Body of pancreas (tissue), 4 donors: ENCODE results near the gene ISM2. TPM values are rescaled to one million over a fixed set of nuclear protein-coding genes. Genes with fewer than 3 reads are reported as not detected.

ENCODE experiments used
- ATAC-seq: fragments of 150-250 bp; one replicate; pipeline ENCODE4 v1.9.1; 2016
- DNase-seq, 4 donors: peaks; one replicate each; pipeline ENCODE4 v3.0.0-alpha.2; 2019
- H3K27ac ChIP-seq, 4 donors: fragments of 200-600 bp; sonication (generic); 1 replicate in 3 of 4; 2 replicates in 1 of 4; pipeline versions ENCODE4 v1.5.1 to v1.6.1; 2016 to 2019; ENCODE audit warnings: mild to moderate bottlenecking in 1 of 4, mixed read lengths in 1 of 4, moderate library complexity in 1 of 4
- H3K27me3 ChIP-seq, 2 donors: fragments of 200-600 bp; sonication (generic); one replicate each; pipeline ENCODE4 v1.6.0; 2016; ENCODE audit warnings: mild to moderate bottlenecking in 1 of 2
- H3K36me3 ChIP-seq, 2 donors: fragments of 200-600 bp; sonication (generic); replicated peaks in 1 of 2; 2 replicates each; pipeline ENCODE4 v1.5.1; 2016; ENCODE audit warnings: low read depth in 2 of 2; ENCODE audit not compliant: insufficient read depth in 1 of 2
- H3K4me1 ChIP-seq: fragments of 200-600 bp; sonication (generic); one replicate; pipeline ENCODE4 v1.6.0; 2016
- H3K4me3 ChIP-seq, 2 donors: fragments of 200-600 bp; sonication (generic); 1 replicate in 1 of 2; 2 replicates in 1 of 2; pipeline ENCODE4 v1.5.1; 2016 to 2019
- H3K9me3 ChIP-seq, 3 donors: fragments of 200-600 bp; sonication (generic); 1 replicate in 2 of 3; 2 replicates in 1 of 3; pipeline ENCODE4 v1.5.1; 2016
- POLR2A ChIP-seq, 3 donors: fragments of 450-650 bp; IDR thresholded peaks; one replicate each; pipeline ENCODE4 v1.6.1; 2016; ENCODE audit warnings: antibody characterized with exemption in 3 of 3, mild to moderate bottlenecking in 2 of 3
- WGBS, 2 donors: methylation state at CpG; one replicate each; pipeline ENCODE4 v1.1.5; 2017; 5-methylcytosine and 5-hydroxymethylcytosine counted together
- intact Hi-C: fragments of 100-400 bp; cut with DNase I; formaldehyde crosslinking; loops from one replicate; pipeline ENCODE4 v1.15.1; 2023
- total RNA-seq, 2 donors: library from RNA; depleted of rRNA; stranded (reverse); fragments of >200 nt; gene quantifications; one replicate each; pipeline ENCODE4 v1.1.0, GENCODE V29; 2016
- TF ChIP-seq, protein P1 (sequence below), 7 experiments: fragments of 450-650 bp in 4 of 7; fragments of 200-600 bp in 3 of 7; sonication (generic) in 3 of 7; IDR thresholded peaks; one replicate each; pipeline ENCODE4 v1.5.1; 2016 to 2019; ENCODE audit warnings: antibody characterized with exemption in 7 of 7

Gene ISM2
- total RNA-seq, 2 donors from 2014 or later, result not detected

GRCh38 chr14:77439861-77440260, 58.8 kb downstream of the ISM2 start:
- Histone ChIP-seq H3K4me3 (no peak overlapping the region), H3K36me3 (peaks cover 8 to 23% of the 10 kb centered on the region in 2 donors), H3K27ac (no peak overlapping the region), H3K4me1 (no peaks in the 10 kb centered on the region), H3K9me3 (no peaks in the 10 kb centered on the region), H3K27me3 (no peaks in the 10 kb centered on the region)
- TF ChIP-seq, protein P1, sequence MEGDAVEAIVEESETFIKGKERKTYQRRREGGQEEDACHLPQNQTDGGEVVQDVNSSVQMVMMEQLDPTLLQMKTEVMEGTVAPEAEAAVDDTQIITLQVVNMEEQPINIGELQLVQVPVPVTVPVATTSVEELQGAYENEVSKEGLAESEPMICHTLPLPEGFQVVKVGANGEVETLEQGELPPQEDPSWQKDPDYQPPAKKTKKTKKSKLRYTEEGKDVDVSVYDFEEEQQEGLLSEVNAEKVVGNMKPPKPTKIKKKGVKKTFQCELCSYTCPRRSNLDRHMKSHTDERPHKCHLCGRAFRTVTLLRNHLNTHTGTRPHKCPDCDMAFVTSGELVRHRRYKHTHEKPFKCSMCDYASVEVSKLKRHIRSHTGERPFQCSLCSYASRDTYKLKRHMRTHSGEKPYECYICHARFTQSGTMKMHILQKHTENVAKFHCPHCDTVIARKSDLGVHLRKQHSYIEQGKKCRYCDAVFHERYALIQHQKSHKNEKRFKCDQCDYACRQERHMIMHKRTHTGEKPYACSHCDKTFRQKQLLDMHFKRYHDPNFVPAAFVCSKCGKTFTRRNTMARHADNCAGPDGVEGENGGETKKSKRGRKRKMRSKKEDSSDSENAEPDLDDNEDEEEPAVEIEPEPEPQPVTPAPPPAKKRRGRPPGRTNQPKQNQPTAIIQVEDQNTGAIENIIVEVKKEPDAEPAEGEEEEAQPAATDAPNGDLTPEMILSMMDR (IDR thresholded peaks at IDR 0.05), result no peak
- TF ChIP-seq POLR2A (IDR thresholded peaks at IDR 0.05), result no peak
- intact Hi-C loops, result no loop called here
- WGBS, 2 donors, result 91 to 92% methylated on average over 4 of the region's 4 CpGs
- ATAC-seq, result no peak
- no peak for DNase-seq

DNA sequence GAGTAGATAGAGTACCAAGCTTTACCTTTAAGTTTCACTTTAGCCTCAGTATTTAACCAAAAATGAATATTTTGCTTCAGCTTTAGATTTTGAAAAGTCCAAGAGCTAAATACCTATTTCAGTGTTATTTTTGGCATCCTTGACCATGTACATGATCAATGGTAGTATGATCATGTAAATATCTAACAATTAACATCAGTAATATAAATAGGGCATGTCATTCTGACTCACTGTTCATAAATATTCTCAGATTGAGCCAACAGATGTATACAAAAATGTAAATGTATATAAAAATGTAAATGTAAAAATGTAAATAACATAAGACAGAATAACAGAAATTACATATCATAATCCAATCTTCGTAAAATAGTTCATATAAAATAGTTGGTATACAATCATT, 60.0 kb downstream of the ISM2 start:
- peaks cover 8 to 30% of the 10 kb centered on the region in 2 donors for H3K36me3 ChIP-seq
- ATAC-seq, result no peak
- WGBS, 2 donors, result 91 to 93% methylated on average over 1 of the region's 1 CpG

GRCh38 chr14:77436042-77436441, 62.6 kb downstream of the ISM2 start:
- H3K27me3 ChIP-seq, result no peaks in the 10 kb centered on the region
- H3K36me3 ChIP-seq, result peaks cover 0 to 32% of the 10 kb centered on the region in 2 donors
- H3K4me3 ChIP-seq, result no peak overlapping the region
- intact Hi-C loops, result no loop called here
- no peaks in the 10 kb centered on the region for H3K4me1 ChIP-seq
- DNase-seq (no peak), ATAC-seq (no peak)
- no peaks in the 10 kb centered on the region for H3K9me3 ChIP-seq
- TF ChIP-seq, protein P1 (IDR thresholded peaks at IDR 0.05), result no peak
- no peak for TF ChIP-seq POLR2A (IDR thresholded peaks at IDR 0.05)
- H3K27ac ChIP-seq, result no peak overlapping the region
- WGBS, 2 donors, result 96 to 97% methylated on average over 3 of the region's 3 CpGs

More for the DNA sequence above, 60.0 kb downstream of the ISM2 start:
- intact Hi-C loops, result no loop called here
- no peaks in the 10 kb centered on the region for H3K27me3 ChIP-seq
- TF ChIP-seq, protein P1 (IDR thresholded peaks at IDR 0.05), result no peak
- TF ChIP-seq POLR2A (IDR thresholded peaks at IDR 0.05), result no peak
- H3K27ac ChIP-seq, result no peak overlapping the region
- no peak overlapping the region for H3K4me3 ChIP-seq
- H3K4me1 ChIP-seq, result no peaks in the 10 kb centered on the region
- no peaks in the 10 kb centered on the region for H3K9me3 ChIP-seq
- no peak for DNase-seq

GRCh38 chr14:77426396-77426795, 72.2 kb downstream of the ISM2 start:
- ATAC-seq, result no peak
- TF ChIP-seq, protein P1 (IDR thresholded peaks at IDR 0.05), result no peak
- Histone ChIP-seq H3K9me3 (no peaks in the 10 kb centered on the region), H3K4me1 (no peaks in the 10 kb centered on the region), H3K27ac (no peak overlapping the region), H3K27me3 (no peaks in the 10 kb centered on the region), H3K36me3 (peaks cover 0 to 43% of the 10 kb centered on the region in 2 donors), H3K4me3 (no peak overlapping the region)
- WGBS, 2 donors, result 88 to 95% methylated on average over 3 of the region's 3 CpGs
- no peak for DNase-seq
- intact Hi-C loops, result no loop called here

- DNase-seq (no peak), ATAC-seq (no peak)
- no peaks in the 10 kb centered on the region for H3K27me3 ChIP-seq
- no peak overlapping the region for H3K4me3 ChIP-seq
- 92% methylated on average over 3 of the region's 3 CpGs for WGBS, 2 donors
- H3K27ac ChIP-seq, result no peak overlapping the region
- TF ChIP-seq, protein P1 (IDR thresholded peaks at IDR 0.05), result no peak
- no peak for TF ChIP-seq POLR2A (IDR thresholded peaks at IDR 0.05)
- H3K36me3 ChIP-seq, result peaks cover 0 to 42% of the 10 kb centered on the region in 2 donors
- no peaks in the 10 kb centered on the region for H3K9me3 ChIP-seq
- H3K4me1 ChIP-seq, result no peaks in the 10 kb centered on the region
- intact Hi-C loops, result no loop called here
Measured at GRCh38 chr14:77424862-77425261, 73.8 kb downstream of the ISM2 start.
